Measurements from ENCODE around the gene PEX11A.

Gene PEX11A

GRCh38 chr15:89674526-89674925 is 16.0 kb downstream of the PEX11A start:
- no peak for DNase-seq

DNA sequence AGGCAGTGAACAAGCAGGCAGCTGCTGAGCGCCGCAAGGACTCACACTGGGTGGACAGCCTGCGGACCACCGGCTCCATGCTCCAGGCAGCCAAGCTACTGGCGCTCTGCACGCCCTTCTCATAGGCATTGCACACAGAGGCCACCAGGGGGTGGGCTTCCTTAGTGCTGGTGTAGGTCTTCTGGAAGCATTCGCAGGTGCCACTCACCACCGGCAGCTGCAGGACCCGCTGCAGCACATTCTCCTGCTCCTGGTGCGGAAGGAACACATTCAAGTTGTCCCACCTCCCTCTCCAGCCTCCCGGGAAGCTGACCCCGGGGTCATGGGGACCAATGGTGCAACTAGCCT is 17.4 kb downstream of the PEX11A start:
- no peak for DNase-seq

GRCh38 chr15:89672221-89673164 is 18.1 kb downstream of the PEX11A start:
- no peak for DNase-seq

DNA sequence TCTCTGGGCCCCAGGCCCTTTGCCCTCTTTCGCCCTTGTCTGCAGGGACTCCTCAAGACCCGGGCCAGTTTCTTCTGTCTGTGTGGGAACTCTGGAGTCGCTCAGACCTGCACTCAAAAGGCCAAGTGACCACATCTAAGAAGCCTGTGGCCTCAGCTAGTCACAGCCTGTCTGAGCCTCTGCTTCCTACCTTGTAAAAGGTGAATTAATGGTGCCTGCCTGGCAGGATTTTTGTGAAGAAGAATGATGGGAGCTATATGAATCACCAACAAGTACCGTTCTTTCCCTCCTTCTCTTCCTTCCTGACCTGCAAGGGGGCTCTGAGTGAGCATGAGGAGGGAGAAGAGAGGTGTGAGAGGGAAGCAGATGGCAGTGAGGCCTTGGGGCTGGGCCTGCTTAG is 18.9 kb downstream of the PEX11A start:
- no peak for DNase-seq

DNA sequence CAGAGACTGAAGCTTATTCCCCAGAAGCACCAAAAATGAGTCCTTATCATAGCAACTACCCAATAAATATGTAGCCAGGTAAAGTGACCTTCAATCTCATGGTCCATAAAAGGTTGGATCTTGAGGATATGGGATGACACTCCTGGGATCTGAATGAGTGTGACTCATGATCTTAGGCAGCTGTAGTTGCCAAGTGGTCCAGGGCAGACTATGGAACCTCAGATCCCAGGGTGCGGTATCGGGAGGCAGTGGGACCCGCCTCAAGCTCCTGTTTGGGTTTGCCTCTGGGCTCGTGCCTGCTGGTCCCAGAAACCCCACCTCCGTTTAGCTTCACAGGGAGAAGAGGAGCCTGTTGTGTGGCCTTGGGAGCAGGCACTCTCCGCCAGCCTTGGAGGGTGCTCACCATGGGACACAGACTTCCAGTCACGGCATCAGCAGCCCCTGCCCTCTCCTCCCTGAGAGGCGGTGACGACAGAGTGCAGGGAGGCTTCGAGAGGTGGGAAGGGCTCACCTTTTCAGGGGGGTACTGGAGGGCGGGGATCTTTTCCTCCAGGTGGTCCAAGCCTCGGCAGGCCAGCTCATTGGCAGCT is 19.5 kb downstream of the PEX11A start:
- DNase-seq: no peak

DNA sequence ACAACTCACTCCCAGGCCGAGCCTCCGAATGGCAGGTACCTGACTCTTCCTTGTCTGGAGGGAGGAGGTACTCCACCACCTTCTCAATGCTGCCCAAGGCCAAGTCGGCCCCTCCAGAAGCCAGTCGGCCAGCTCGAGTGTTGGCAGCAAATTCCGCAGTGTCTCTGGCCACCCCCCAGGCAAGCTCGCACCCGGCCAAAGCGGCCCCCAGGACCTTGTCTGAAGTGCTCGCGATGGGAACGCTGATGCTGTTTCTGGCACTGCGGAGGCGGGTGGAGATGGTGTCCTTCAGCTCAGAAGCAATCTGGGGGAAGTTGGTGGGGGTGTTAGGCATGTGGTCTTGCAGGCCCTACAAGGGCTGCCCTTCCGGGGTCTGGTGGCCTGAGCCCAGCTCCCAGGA is 20.6 kb downstream of the PEX11A start:
- DNase-seq: no peak

GRCh38 chr15:89669309-89669865 is 21.2 kb downstream of the PEX11A start:
- DNase-seq: no peak

DNA sequence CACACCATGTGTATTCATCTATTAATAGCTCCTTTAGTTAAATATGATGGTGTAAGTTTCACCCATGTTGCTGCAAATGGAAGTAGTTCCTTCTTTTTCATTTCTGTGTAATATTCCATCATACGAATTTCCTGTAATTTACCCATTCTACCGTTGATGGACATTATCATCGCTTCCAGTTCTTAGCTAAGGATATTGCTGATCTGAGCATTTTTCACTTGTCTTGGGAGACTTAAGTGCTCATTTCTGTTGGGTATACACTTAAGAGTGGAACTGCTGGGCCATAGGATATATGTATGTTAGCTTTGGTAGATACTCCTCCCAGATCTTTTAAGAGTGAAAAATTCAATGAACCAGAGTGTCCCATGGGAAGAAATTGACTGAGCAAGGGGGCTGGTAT is 22.4 kb downstream of the PEX11A start:
- DNase-seq: no peak

GRCh38 chr15:89667706-89667960 is 22.9 kb downstream of the PEX11A start:
- no peak for DNase-seq

DNA sequence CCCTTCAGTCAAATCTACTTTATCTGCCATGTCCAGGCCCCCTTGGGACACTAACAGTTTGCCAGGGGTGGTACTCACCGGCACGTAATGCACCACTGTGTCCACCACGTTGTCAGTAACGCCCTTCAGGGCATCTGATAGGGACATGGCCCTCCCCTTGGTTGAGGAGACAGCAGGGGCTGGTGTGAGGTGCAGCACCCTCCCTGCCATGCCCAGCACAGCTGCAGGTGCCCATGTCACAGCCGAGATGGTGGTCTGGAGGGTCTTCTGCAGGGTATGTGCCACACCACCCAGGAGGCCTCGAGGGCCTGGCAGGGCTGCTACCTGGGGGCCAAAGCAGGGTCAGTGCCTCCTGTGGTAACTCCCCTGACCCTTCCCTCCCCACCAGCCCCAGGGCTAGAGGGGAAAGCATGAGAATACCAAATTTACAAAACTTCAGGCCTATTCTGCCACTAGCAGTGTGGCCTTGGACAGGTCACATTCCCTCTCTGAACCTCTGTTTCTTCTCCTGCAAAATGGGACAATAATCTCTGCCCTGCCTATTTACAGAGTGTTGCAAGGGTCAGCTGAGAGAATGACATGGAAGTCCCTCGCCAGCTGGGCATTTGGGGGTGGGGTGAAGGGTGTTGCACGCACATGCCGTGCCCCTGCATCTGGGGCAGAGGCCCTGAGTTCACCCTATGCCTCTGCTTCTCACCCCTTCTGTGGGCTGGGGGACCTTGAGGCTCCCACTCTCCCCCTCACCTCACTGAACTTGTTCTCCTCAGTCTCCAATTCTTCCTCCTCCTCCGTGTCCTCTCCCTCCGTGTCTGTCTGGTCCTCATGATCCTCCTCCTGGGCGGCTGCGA is 23.5 kb downstream of the PEX11A start:
- no peak for DNase-seq

GRCh38 chr15:89666184-89666857 is 24.2 kb downstream of the PEX11A start:
- DNase-seq: no peak

- no peak for DNase-seq
Observed at GRCh38 chr15:89665449-89666181, 24.9 kb downstream of the PEX11A start.

DNA sequence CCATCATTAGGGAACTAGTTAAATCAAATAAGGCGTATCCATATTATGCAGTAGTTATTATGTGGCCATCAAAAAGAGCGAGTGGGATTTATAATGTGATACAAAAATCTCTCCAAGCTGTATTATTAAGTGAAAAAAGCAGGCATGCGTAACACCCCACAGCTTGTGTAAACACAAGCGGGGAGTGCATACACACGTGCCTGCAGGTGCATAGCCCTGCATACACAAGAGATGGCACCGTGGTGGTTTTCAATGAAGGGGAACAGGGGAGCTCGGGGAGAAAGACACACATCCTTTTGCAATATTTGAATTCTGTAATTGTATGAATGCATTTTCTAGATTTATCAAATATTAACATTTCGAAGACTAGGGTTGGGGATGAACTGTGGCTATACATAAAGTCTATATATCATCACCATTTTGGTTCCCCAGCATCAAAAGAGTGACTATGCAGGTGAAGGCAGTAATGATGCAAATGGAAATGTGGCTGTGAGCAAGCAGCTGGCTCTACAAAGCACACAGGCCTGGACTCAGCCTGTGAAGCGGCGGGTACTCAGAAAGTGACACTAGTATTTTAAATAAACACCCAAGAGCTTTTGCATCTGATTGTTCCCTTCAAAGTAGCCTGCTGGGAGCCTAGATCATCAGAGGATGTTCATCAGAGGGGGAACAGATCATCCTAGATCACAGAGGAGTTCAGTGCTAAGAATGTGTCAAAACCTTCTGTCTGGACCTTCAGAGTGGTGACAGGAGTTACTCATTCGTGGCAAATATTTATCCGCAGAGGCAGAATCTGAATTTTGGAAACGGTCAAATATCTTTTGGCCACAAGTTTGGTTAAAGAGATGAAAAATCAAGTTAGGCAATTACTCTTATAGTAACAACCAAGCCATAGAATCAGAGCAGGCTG is 25.9 kb downstream of the PEX11A start:
- no peak for DNase-seq

- DNase-seq: no peak
Observed at GRCh38 chr15:89662893-89663626, 27.5 kb downstream of the PEX11A start.

- no peak for DNase-seq
Observed at GRCh38 chr15:89660556-89660955, 30.0 kb downstream of the PEX11A start.

- no peak for DNase-seq
Observed at GRCh38 chr15:89659295-89659694, 31.3 kb downstream of the PEX11A start.

DNA sequence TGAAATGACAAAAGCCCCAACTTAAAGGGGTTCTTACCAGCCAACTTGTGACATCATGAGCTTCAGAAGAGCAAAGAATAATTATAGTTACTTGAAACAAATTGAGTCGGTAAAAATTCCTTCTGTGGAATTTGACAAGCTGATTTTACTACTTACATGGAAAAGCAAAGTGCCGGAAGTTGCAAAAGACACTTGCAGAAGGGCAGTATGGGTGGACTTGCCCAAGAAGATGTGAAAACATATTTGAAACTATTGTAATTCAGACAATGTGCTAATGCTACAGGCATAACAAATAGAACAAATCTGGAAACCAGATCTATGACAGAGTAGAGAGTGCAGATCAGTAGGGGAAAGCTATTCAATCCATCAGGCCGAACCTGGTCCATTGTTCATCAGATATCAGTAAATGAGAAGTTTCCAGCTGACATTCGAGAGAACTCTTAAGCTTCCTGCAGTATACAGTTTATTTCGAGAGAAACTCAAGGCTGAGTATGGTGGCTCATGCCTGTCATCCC is 32.8 kb downstream of the PEX11A start:
- no peak for DNase-seq

- DNase-seq: no peak
Observed at GRCh38 chr15:89656116-89656815, 34.3 kb downstream of the PEX11A start.

Measured in CD4-positive, alpha-beta T cell treated with Interleukin-10 for 1 hour (primary cell).